Measurements from ENCODE around the gene ME1.

The ME1 gene

GRCh38 chr6:83190626-83191025 lies 240.2 kb downstream of the ME1 start:
- DNase-seq (ENCODE audit: low read depth): no peak

- no peak for DNase-seq (ENCODE audit: low read depth)
Observed at GRCh38 chr6:83188501-83188900, 242.3 kb downstream of the ME1 start.

GRCh38 chr6:83185096-83185495 lies 245.8 kb downstream of the ME1 start:
- DNase-seq (ENCODE audit: low read depth): no peak

- DNase-seq (ENCODE audit: low read depth): no peak
Observed at GRCh38 chr6:83183082-83183828, 247.6 kb downstream of the ME1 start.

- no peak for DNase-seq (ENCODE audit: low read depth)
Observed at GRCh38 chr6:83182114-83182513, 248.7 kb downstream of the ME1 start.

GRCh38 chr6:83180426-83180950 lies 250.4 kb downstream of the ME1 start:
- DNase-seq (ENCODE audit: low read depth): no peak

- no peak for DNase-seq (ENCODE audit: low read depth)
Observed at GRCh38 chr6:83176246-83176645, 254.6 kb downstream of the ME1 start.

- no peak for DNase-seq (ENCODE audit: low read depth)
Observed at GRCh38 chr6:83169511-83169910, 261.3 kb downstream of the ME1 start.

- no peak for DNase-seq (ENCODE audit: low read depth)
Observed at GRCh38 chr6:83169106-83169505, 261.7 kb downstream of the ME1 start.

GRCh38 chr6:83168556-83168955 lies 262.3 kb downstream of the ME1 start:
- no peak for DNase-seq (ENCODE audit: low read depth)

GRCh38 chr6:83167726-83168278 lies 263.0 kb downstream of the ME1 start:
- DNase-seq (ENCODE audit: low read depth): no peak
